Stimulated activated CD8-positive, alpha-beta memory T cell treated with anti-CD3 and anti-CD28 coated beads, Interleukin-12 subunit alpha, Interleukin-12 subunit beta, amount 100 ng/mL, for 1 hour (primary cell): ENCODE data around the gene IFT88.

Source experiments
- DNase-seq: peaks from one replicate; pipeline ENCODE4 v3.0.0-alpha.2; 2020; ENCODE audit warnings: low read depth

Gene IFT88

GRCh38 chr13:20566898-20567874 lies at the start of gene IFT88:
Gene IFT88, plus strand, starts transcription at chr13:20567157. Its CDS starts 7,229 bp downstream, at chr13:20574386.
- DNase-seq, result peak; percentile 68

- no peak for DNase-seq
These were observed 48.3 kb upstream of the IFT88 start for GRCh38 chr13:20518660-20519100.

GRCh38 chr13:20519875-20520274 lies 47.1 kb upstream of the IFT88 start:
- no peak for DNase-seq

- DNase-seq, result no peak
These were observed 45.4 kb upstream of the IFT88 start for GRCh38 chr13:20521364-20522115.

GRCh38 chr13:20525144-20525600 lies 41.8 kb upstream of the IFT88 start:
- no peak for DNase-seq

GRCh38 chr13:20525601-20526544 lies 41.1 kb upstream of the IFT88 start, which contains the start of gene CRYL1:
Gene CRYL1, minus strand, starts transcription at chr13:20525857. Its CDS starts 63 bp downstream, at chr13:20525794.
- peak; percentile 48 for DNase-seq

- no peak for DNase-seq
These were observed 40.3 kb upstream of the IFT88 start for GRCh38 chr13:20526664-20527063.

GRCh38 chr13:20528452-20528851 lies 38.5 kb upstream of the IFT88 start:
- DNase-seq, result no peak

- DNase-seq, result no peak
These were observed 32.8 kb upstream of the IFT88 start for GRCh38 chr13:20534038-20534608.

- no peak for DNase-seq
These were observed 30.0 kb upstream of the IFT88 start for GRCh38 chr13:20536992-20537391.

GRCh38 chr13:20544201-20544923 lies 22.6 kb upstream of the IFT88 start:
- no peak for DNase-seq

- DNase-seq, result no peak
These were observed 20.4 kb upstream of the IFT88 start for GRCh38 chr13:20546556-20546955.

- DNase-seq, result no peak
These were observed 19.5 kb upstream of the IFT88 start for GRCh38 chr13:20547479-20547908.

GRCh38 chr13:20550799-20551198 lies 16.2 kb upstream of the IFT88 start:
- DNase-seq, result no peak

- no peak for DNase-seq
These were observed 13.6 kb upstream of the IFT88 start for GRCh38 chr13:20553311-20553710.

GRCh38 chr13:20558982-20559381 lies 8.0 kb upstream of the IFT88 start:
- DNase-seq, result no peak

- no peak for DNase-seq
These were observed 7.1 kb upstream of the IFT88 start for GRCh38 chr13:20559659-20560356.

GRCh38 chr13:20561741-20562140 lies 5.2 kb upstream of the IFT88 start:
- no peak for DNase-seq

GRCh38 chr13:20565115-20565736 lies 1.7 kb upstream of the IFT88 start:
- DNase-seq, result no peak
